GM18951 (cell line): ENCODE results near the gene PRR23E.

Experiments
- POLR2A ChIP-seq: IDR thresholded peaks from 4 replicates; pipeline ENCODE4 v1.6.1; 2011; ENCODE audit warnings: mild to moderate bottlenecking; ENCODE audit not compliant: insufficient read length, insufficient read depth; ENCODE audit errors: extremely low read depth
- in situ Hi-C: fragments of 300-500 bp; cut with MboI; formaldehyde crosslinking; loops from one replicate; pipeline ENCODE4 v1.12.0; 2022; ENCODE audit warnings: low sequenced_read_pairs, mixed read lengths, inconsistent platforms; ENCODE audit not compliant: unreplicated experiment

The PRR23E gene

GRCh38 chr3:127200086-127200691 is 7.3 kb downstream of the PRR23E start:
- in situ Hi-C loops = no loop called here
- TF ChIP-seq POLR2A = no peak

- TF ChIP-seq POLR2A = no peak
- in situ Hi-C loops = no loop called here
Observed at GRCh38 chr3:127203024-127203423, 10.1 kb downstream of the PRR23E start.

- in situ Hi-C loops = no loop called here
Observed at GRCh38 chr3:127204841-127205582, 12.1 kb downstream of the PRR23E start.

GRCh38 chr3:127206154-127206553 is 13.2 kb downstream of the PRR23E start:
- in situ Hi-C loops = no loop called here
- no peak for TF ChIP-seq POLR2A

More at GRCh38 chr3:127204841-127205582, 12.1 kb downstream of the PRR23E start:
- no peak for TF ChIP-seq POLR2A

- in situ Hi-C loops = no loop called here
- TF ChIP-seq POLR2A = no peak
Observed at GRCh38 chr3:127206611-127207516, 13.9 kb downstream of the PRR23E start.

- in situ Hi-C loops = no loop called here
- no peak for TF ChIP-seq POLR2A
Observed at GRCh38 chr3:127207727-127208482, 15.0 kb downstream of the PRR23E start.

GRCh38 chr3:127208483-127209100 is 15.7 kb downstream of the PRR23E start:
- in situ Hi-C loops = no loop called here
- no peak for TF ChIP-seq POLR2A

- in situ Hi-C loops = no loop called here
- TF ChIP-seq POLR2A = no peak
Observed at GRCh38 chr3:127209155-127209839, 16.4 kb downstream of the PRR23E start.

- no peak for TF ChIP-seq POLR2A
- in situ Hi-C loops = no loop called here
Observed at GRCh38 chr3:127209840-127210653, 17.1 kb downstream of the PRR23E start.

- in situ Hi-C loops = no loop called here
- TF ChIP-seq POLR2A = no peak
Observed at GRCh38 chr3:127210654-127210943, 17.7 kb downstream of the PRR23E start.
